ENCODE data around the gene OSTC.
A peak's percentile ranks its signal among the peaks of the same experiment; 100 is the strongest.
"Not testable (repeated sequence)": the region's sequence is repeated elsewhere in the genome, so short reads cannot be mapped to it uniquely, and the experiment has no call there.

The OSTC gene

DNA sequence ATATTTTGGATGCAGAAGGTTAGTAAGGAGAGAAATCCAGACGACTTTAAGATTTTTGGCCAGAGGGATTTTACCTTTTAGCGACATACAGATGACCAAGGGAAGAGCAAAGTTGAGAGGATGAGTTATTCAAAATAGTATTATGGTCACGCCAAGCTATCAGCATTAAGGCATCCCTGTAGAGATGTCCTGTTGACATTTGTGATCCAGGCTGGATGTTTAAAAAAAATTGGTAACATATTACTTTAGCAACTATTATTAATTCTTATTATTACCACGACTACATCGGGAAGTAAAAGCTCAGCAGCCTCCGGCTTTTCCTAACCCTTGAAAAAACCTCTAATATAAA is 562 bp upstream of the OSTC start:
- DNase-seq, result no peak

DNA sequence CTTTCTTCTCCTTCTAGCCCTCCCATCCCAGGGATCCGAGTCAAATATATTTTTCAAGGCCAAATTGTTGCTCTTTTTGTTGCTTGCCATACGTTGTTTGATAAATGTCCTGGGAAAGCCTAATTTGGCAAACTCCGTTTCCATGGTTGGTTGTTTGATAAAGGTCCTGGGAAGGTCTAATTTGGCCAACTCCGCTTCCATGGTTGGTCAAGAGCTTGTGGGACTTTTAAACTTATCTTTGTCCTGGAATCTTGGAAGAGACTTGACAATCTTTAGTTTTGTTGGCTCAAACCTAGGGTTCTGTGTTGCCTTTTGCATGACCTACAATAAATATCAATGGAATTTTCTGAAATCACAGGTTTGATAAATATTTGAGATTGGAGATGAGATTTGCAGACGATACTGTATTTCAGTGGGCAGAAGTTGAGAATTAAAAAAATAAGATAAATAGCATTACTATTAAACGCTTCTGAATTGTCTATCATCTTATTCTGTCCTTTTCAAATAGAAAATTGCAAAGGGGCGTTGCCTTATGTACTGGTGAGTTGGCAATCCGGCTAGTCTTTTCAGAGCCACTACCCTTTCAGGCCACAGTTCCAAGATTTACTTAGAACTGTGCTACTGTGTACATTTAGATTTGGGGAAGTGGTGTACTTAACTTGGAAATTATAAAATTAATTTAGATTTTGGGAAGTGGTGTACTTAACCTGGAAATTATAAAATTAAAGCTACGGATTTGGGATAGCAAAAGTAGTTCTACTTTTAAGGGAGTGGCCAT is 804 bp downstream of the OSTC start:
- DNase-seq, result no peak

DNA sequence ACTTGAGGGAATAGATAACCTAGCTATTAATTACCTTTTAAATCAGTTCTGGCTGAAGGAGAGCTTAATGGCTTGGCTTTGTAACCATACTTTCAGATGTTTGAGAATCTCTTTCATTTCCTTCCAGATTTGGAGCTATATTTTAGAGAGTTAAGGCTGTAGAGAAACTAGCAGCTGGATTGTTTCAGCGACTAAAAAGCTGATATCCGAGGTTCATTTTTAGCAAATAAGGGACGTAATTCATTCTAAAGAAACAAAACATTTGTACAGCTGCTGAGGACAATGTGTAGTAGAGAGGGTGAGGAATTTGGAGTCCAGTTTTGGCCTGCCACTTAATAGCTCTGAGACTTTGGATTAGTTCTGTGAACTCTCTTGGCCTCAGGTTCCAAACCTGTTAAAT is 12.2 kb downstream of the OSTC start:
- no peak for DNase-seq

DNA sequence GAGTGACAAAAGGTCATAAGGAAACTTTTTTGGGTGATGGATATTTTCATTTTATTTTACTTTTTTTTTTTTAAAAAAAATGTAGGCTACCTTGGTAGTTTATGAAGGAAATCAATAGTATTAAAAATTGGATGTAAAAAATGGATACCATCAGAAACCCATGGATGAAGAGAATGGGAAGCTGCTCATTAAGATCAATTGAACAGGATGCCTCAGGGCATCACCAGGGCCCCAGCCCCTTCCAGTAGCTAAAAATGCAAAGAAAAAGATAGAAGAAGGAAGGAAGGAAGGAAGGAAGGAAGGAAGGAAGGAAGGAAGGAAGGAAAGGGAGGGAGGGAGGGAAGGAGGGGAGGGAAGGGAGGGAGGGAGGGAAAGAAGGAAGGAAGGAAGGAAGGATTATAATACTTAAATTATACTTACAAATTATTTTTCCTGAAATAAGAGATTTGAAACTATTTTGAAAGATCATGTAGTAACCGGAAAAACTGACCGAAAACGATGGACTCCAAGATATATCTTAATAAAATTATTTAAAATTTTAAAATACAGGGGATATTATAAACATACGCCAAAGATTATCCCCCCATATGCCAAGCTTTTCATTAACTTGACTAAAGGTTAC is 24.1 kb downstream of the OSTC start:
- DNase-seq, result no peak

DNA sequence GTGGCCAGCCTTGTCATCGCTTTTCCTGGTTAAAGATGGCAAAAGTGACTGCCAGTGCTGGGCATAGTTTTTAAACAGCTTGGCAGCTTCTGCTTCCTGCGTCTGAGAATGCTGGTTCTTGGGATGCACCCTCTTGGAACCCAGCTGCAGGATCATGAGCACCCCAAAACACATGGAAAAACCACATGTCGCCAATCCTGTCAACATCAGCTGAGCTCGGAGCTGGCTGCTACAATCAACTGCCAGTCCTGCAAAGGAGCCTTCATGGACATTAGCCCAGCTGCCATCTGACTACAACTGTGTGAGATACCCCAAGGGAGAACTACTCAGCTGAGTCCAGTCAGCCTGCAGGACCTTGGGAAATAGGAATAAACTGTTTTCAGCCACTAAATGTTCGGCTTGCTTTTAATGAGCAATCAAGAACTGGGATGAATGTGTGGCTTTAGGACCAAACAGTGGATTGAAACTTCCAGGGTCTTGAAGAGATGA is 31.0 kb downstream of the OSTC start:
- no peak for DNase-seq

DNA sequence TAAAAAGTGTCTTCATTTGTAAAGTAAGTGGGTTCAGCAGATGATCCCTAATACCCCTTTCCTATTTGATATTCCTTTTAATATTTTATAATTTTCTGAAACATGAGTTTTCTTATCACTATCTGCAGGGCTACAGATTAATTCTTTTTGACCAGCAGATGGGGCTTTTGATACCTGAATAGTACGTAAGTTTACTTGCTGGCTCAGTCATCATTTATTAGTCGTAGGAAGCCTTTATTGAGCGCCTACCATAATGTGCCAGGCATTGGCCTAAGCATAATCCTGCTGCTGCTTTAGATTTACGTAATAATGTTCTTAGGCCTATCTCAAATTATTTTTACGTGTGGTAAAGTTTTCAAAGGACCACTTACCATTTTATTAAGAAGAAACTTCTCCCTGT is 33.1 kb downstream of the OSTC start:
- no peak for DNase-seq

DNA sequence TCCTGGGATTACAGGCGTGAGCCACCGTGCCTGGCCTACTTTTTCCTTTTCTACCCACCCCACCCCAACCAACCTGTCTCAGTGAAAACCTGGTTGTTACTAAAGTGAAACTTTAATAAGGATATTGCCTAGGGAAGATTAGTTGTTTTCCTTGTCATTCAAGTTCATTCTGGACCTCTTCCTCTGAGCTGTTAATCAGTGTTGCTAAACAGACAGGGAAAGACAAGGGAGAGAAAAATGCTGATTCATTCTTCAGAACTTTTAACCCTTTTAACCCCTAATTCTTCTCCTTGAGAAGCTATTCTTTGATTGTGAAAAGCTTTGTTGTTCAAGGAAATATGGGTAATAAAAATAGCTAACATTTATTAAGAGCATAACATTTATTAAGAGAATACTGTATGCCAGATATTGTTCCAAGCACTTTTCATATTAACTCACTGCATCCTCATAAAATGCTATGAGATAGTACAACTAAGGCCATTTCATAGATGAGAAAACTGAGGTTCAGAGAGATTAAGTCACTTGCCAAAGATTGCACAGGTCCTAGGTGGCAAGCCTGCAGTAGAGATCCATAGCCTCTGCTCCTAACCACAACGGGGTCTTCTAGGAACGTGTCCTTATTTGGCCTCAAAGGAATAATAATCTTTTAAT is 34.8 kb downstream of the OSTC start:
- DNase-seq, result no peak

DNA sequence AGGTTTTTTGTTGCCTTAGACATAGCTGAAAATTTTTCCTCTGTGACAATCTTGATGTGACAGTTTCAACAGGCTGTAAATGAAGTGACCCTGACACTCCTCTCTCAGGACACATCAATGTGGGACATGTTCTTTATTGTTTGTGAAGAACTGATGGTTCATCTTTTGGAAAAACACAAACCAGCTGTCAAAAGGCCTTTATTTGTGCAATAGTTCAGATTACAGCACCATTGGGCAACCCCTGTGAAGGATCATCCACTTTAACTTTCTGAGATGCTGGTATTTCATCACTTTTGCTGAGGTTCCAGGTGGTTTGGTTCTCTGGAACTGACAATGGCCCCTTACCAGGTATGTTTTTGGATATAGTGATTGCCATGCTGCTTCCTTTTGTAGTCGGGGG is 40.3 kb downstream of the OSTC start:
- no peak for DNase-seq

DNA sequence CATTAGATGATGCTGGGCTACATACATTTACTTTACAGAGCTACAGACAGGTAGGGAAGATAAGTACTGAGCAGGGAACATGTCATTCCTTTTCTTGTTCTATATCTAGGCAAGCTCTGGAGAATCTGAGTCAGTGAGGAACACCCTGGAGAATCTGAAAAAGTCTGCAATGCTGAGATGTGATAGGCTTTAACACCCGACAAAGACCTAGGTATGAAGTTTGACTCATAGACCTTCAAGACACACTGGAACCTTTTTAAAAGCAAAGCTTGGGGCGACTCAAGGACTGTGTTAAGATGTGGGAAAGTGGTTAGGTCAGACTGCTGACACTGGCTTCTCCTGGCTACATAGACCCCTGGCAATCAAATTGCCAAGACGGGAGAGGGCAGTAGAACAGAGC is 42.8 kb downstream of the OSTC start:
- no peak for DNase-seq

DNA sequence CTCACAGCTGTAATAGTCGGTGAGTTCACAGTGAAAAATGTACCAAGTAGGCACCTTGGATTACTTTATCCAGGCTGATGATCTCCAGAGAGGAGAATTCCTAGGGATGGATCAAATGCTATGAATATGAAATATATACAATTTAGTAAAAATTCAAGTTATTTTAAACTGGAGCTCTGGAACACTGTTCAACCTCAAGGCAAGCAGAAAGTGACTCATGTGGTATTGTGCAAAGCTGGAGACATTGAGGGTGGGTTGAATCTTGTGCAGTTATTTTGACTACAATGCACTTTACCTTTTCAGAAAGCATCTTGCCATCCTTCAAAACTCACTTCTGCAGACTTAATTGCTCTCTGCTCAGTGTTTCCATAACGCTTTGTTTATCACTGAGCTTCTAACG is 43.4 kb downstream of the OSTC start:
- DNase-seq, result no peak

DNA sequence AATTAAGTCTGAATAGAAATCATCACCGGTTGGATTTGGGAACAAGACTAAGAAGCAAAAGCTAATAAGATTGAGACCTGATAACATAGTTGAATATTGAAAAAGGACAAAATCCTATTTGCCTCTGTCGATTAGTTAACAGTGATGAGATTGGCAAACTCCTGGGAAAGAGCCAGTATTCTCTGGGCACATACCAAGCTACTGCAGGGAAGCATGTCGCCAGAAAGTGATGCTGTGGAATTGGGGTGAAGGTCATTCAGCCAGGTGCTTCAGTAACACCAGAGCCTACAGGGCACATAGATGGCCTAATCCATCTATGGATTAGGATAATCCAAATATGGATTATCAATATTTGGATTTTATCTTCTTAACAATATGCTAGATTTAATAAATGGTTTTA is 44.0 kb downstream of the OSTC start:
- DNase-seq, result no peak

DNA sequence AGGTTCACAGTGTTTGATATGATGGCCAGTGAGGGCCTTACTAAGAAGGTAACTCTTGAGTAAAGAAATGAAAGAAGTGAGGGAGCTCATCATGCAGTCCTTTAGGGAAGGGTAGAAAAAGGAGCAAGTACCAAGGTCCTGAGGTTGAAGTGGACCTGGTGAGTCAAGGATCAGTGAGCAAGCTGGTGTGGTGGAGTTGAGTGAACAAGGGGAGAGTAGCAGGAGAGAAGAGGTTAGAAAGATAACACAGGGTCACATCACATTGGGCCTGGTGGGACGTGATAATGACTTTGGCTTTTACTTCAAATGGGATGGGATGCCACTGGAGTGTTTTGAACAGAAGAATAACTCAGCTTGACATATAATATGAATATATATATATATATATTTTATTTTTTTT is 44.7 kb downstream of the OSTC start:
- no peak for DNase-seq

DNA sequence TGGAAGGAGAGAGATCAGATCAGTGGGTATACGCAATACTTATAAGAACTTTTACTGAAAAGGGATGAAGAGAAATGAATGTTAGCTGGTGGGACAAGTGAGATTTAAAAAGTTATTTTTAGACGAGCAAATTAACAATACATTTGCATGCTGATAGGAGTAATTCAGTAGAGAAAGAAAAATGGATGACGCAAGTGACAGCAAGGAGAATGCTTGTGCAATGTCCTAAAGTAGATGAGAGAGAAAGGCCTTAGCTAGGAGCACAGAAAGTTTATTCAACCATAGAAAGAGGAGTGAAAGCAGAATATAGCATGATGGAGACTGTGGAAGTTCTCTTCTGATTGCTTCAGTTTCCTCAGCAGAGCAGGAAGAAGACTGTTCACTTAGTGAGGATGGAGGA is 45.8 kb downstream of the OSTC start:
- no peak for DNase-seq

DNA sequence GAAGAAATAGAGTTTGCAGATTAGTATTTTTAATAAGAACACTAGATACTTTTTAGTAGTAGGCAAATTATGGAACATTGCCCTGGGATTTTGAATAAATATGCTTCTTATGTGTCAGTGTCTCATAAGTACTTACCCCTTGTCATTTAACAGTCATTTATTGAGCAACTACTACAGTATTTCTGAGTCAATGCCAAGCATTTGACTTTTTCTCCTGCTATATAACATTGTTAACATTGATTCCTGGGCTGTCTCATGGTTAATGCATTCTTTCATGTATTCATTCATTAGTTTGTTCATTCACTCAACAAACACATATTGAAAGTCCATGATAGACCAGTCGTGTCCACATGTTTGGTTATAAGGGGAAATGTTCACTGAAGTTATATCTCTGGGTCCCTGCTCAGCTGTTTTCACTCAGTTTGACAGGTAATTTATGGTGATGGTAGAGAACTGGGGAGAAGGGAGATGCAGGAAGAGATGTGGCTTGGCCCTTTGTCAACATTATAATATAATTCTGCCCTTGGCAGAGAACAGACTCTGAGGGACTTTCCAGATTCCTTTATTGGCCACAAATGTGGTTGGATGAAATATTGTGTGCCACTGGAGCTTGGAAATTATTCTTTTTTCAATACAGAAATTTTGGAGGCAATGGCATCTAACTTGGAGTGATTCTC is 49.8 kb downstream of the OSTC start:
- DNase-seq, result no peak

DNA sequence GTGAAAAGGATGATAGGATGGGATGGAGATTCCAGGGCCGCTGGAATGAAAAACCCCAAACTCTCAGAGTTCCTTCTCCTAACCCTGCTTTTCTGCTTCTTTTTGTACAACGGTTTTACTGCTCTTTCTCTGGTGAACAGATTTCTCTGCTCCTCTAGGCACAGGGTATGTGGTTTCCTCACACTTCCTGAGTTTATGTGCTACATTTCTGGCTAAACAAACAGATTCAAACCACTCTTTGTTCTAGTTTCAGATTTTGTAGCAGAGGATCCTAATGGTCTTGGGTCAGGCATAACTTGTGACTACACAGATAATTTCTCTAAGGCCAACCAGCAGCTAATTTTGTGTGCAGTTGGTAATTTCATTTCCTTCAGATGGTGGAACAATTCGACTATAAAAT is 52.6 kb downstream of the OSTC start:
- no peak for DNase-seq

DNA sequence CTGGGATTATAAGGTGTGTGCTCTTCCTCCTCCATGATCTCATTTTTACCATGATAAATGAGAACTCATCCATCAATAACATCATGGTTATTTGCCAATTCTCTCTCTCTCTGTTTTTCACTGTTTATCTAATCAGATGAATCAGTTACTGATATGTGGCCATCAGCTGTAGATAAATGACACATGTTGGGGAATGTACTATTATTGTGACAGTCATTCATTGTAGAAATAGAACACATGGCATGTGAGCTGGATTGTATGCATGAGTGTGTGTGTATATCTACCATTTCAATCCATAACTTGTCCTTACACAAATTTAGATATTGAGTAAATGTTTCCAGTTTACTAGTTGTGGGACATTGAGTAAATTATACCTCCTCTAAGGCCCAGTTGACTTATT is 53.0 kb downstream of the OSTC start:
- DNase-seq, result no peak

DNA sequence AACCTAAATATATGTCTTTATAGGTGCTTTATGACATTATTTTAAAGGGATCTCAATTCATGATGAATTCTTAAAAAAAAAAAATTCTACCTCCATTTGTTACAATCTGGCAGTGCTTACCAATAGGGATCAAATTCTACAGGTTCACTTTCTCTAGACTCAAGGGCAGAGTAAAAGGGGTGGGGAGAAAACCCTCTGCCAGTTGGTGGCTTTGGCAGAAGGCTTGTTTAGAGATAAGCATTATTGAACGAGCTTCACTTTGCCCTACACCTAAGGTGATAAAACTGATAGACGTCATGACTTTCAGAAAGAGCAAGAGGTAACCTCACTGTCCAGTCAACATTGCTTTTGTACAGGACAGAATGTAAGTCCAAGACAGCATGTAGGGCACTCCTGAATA is 53.6 kb downstream of the OSTC start:
- DNase-seq, result no peak

DNA sequence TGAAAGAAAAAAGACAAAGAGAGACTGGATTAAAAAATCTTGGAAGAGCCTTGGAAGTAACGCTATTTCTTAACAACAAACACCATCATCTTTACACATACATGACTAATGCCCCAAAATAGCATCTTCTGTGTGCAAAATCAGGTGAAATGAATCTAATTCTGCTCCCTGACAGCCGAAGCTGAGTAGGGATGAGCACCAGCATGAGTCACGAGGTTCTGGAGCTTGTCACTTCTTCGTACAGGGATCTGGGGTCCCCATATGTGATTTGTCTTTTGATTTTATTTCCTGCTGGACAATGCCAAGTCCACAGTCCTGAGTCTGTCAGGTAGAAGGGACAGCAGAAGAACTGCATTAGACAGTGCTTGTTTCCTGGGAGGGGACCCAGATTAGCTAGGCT is 55.9 kb downstream of the OSTC start:
- DNase-seq, result no peak

DNA sequence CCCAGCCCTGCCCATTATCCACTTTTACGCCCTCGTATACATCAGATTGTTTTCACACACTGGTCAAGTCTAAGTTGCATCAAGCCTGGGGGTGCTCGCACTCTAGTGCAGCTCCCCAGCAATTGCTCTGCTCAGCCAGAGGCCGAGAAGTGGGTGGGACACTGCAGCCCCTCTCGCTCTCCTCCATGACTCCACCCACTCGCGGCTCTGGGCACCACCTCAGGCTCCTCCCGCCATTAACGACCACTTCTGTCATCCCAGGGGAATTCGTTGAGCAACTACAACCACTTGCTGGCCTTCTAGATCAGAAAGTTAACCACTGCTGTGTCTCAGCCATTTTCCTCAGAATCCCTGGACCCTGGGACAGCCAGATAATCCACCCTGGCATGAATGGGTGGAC is 58.8 kb downstream of the OSTC start:
- peak; percentile 0 for DNase-seq

DNA sequence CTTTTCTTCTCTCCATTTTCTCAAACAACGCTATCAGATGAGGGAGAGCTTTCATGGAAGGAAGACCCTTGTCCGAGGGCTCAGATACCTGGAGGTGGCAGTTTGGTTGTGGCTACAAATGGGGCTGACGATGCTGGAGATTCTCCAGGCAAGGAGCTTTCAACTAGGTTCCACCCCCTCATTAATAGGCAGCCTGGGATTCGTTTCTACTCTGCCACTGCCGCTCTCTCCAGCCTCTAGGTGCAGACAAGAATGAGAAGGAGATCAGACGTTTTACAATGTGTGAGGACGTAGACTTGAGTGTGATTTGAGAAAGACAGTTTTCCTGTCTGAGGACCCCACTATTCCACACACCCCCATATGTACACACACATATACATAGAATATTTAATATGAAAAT is 59.3 kb downstream of the OSTC start:
- peak; percentile 9 for DNase-seq

DNA sequence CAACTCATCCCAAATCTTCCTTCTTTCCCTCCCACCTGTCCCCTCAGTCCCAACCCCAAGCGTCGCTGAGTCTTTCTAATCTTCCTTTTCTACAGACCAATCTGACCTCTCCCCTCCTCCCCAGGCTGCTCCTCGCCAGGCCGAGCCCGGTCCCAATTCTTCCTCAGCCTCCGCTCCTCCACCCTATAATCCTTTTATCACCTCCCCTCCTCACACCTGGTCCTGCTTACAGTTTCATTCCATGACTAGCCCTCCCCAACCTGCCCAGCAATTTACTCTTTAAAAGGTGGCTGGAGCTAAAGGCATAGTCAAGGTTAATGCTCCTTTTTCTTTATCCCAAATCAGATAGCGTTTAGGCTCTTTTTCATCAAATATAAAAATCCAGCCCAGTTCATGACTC is 60.2 kb downstream of the OSTC start:
- not testable (repeated sequence) for DNase-seq

DNA sequence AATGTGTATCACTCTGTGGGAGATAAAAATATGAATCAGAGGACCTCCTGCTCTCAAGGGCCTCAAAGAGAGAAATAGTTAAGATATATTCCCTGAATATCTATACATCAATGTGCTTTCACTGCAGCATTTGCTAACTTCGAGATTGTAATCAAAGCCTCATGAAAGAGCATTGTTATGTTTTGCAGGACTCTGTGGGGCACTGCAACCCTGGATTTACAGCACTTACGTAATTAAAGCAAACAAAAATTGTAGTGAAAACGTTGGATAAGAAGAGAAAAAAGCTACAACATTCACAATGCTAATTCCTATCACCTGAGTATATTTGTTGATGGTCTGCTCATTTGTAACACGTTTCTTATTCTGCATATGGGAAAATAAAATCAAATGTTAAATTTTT is 64.5 kb downstream of the OSTC start:
- no peak for DNase-seq

DNA sequence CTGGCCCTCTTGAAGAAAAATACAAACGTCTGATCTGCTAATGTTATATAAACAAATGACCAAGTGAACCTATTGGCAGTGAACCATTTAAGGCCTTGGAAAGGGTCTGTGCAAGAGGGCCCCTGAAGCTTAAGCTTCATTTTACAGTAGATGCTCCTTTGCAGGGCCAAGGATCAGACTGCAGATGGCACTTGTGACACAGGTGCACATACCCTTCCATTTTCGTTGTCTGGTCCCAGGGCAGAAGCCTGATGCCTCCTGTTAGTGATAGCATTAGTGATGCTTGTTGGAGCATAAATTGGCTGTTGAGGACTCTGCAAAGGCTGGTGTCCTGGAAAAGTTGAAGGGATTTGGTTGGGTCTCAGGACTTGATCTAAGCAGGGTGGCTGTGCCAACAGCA is 65.9 kb downstream of the OSTC start:
- no peak for DNase-seq

DNA sequence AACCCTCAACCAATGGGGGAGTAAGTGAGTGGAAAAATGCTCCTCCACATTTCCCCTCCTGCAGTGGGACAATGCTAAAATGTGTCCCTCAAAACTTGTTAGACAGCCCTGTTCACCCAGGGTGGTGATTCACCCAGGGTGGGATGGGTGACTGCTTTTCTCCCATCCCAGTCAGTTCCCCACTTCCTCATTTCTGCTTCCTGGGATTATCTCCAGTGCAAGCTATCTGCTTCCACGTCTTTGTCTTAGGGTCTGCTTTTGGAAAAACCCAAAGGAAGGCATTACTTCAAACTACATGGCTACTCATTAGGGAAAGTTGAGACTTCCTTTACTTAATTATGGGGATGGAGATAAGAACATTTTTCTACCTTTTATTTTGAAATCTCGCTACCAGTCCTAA is 67.0 kb downstream of the OSTC start:
- no peak for DNase-seq

Measured in NCI-H2227 treated with DMSO at 0.1 percent for 48 hours (cell line).